ENCODE data around the gene LINGO1. TPM values are rescaled to one million over a fixed set of nuclear protein-coding genes. Genes with fewer than 3 reads are reported as not detected.

Gene LINGO1
- total and polyA plus RNA-seq, 9 of the 15 experiments (the other 6 are each of a cell fraction or from before 2014, with no cell fraction given) = 0.07 to 15.3 (median 2.1) TPM

DNA sequence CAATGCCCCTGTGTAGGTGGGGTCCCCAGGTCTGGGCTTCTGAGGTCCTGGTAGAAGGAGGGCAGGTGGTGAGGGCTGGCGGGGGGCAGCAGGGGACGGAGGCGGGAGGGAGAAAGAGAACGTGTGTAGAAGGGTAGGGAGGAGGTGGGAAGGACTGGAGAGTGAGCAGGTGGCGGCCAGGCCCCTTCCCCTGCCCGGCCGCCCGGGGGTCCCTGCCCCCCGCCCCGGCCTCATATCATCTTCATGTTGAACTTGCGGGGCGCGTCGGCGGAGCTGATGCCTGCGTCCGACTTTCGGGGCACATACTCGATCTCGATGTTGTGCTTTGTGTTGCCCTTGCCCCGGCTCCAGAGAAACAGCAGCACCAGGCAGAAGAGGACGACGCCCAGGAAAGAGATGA lies 18.9 kb downstream of the LINGO1 start:
- Histone ChIP-seq H3K4me2 (ENCODE audit: insufficient read depth, low read length) (no peak overlapping the region), H3K9me1 (ENCODE audit: control insufficient read depth, insufficient read depth, low read length) (no peaks in the 10 kb centered on the region), H3K4me1 (replicated peaks in 1 of 2; ENCODE audit: control insufficient read depth in 2 of 2, insufficient read depth in 2 of 2, low read length in 2 of 2) (peaks cover 4 to 44% of the 10 kb centered on the region in 2 experiments; a peak in 4 of 5 replicates), H3K79me2 (ENCODE audit: control insufficient read depth, insufficient read depth, low read length) (no peaks in the 10 kb centered on the region), H3K4me3 (no peak overlapping the region), H3K9me3 (replicated peaks; ENCODE audit: control insufficient read depth, insufficient read depth, low read depth, low read length) (no peaks in the 10 kb centered on the region), H2AFZ (ENCODE audit: low read depth, low read length) (no peak overlapping the region), H3K36me3 (ENCODE audit: control insufficient read depth, insufficient read depth, low read length) (peaks cover 15% of the 10 kb centered on the region; the same call in 1 of the 3 replicates), H3K27me3 (ENCODE audit: control insufficient read depth in 2 of 2, insufficient read depth in 2 of 2, low read length in 2 of 2) (no peaks in the 10 kb centered on the region), H4K20me1 (replicated peaks; ENCODE audit: control insufficient read depth, insufficient read depth, low read length) (no peaks in the 10 kb centered on the region), H3K9ac (ENCODE audit: insufficient read depth in 1 of 2, low read depth in 2 of 2, low read length in 2 of 2) (no peak overlapping the region), H3K27ac (ENCODE audit: extremely low read depth, low read depth, low read length) (no peak overlapping the region)
- FAIRE-seq = no peak
- no peak for DNase-seq (ENCODE audit: extremely low read depth in 1 of 4, low spot score in 3 of 4)
- intact Hi-C loops (cut with micrococcal nuclease) (no loop called here), in situ Hi-C loops (cut with MboI) (no loop called here)
- ChIA-PET POLR2A (no interaction called here), CTCF (ENCODE audit: low intra/inter-chr PET ratio) (no interaction called here)
- WGBS (ENCODE audit: insufficient coverage, low coverage, missing lambda C conversion rate) = 89% methylated on average over 10 of the region's 23 CpGs
- ATAC-seq = no peak
- TSS peak; percentile 44 for BruUV-seq (replicated peaks)
- TF ChIP-seq ZKSCAN1 (IDR thresholded peaks at IDR 0.05; ENCODE audit: low read depth, low read length) (no peak), PHF20 (IDR thresholded peaks at IDR 0.05; ENCODE audit: partially characterized antibody) (no peak), SRSF7 (optimal IDR thresholded peaks at IDR 0.05; ENCODE audit: low read depth, low read length) (no peak), NFE2L1 (tag; IDR thresholded peaks at IDR 0.05; ENCODE audit: borderline replicate concordance, low read depth) (no peak), ETV5 (CRISPR knock-in tag; IDR thresholded peaks at IDR 0.05; ENCODE audit: low read depth) (no peak), ZBTB8A (IDR thresholded peaks at IDR 0.05; ENCODE audit: partially characterized antibody) (no peak), SMAD4 (CRISPR knock-in tag; conservative IDR thresholded peaks at IDR 0.05) (no peak), RUNX1 (IDR thresholded peaks at IDR 0.05; ENCODE audit: low read depth) (no peak)
- TF ChIP-seq, protein P1, sequence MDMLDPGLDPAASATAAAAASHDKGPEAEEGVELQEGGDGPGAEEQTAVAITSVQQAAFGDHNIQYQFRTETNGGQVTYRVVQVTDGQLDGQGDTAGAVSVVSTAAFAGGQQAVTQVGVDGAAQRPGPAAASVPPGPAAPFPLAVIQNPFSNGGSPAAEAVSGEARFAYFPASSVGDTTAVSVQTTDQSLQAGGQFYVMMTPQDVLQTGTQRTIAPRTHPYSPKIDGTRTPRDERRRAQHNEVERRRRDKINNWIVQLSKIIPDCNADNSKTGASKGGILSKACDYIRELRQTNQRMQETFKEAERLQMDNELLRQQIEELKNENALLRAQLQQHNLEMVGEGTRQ (CRISPR knock-in tag; IDR thresholded peaks at IDR 0.05) = no peak
